GM04504 (cell line): ENCODE measurements around the gene SPANXN5.
"Not testable (repeated sequence)": the region's sequence is repeated elsewhere in the genome, so short reads cannot be mapped to it uniquely, and the experiment has no call there.

Experiments
- DNase-seq: peaks from one replicate; pipeline ENCODE4 v3.0.0-alpha.2; 2012; ENCODE audit warnings: low read depth

The SPANXN5 gene, protein sequence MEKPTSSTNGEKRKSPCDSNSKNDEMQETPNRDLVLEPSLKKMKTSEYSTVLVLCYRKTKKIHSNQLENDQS

DNA sequence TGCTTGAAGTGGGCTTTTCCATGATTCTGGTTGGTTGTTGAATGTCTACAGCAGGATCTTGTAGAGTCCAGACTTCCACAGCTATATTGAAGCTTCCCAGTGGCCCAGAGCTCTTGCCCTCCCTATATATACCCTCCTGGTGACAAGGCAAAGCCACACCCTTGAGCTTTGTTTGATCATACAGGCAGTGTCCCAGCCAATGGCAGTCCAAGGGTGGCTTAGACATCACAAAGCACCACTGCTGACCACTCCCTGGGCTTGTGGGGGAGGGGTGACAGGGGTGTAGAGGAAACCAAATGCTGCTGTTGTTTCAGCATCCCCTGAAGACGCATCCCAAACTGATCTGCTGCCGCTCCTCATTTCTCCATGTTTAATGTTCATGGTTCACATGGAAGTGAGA is at the start of gene SPANXN5:
TSS of gene SPANXN5 (minus strand) at position 101 of the 400 bp plus-strand sequence. CDS start at position 22, 79 bp downstream.
- not testable (repeated sequence) for DNase-seq

DNA sequence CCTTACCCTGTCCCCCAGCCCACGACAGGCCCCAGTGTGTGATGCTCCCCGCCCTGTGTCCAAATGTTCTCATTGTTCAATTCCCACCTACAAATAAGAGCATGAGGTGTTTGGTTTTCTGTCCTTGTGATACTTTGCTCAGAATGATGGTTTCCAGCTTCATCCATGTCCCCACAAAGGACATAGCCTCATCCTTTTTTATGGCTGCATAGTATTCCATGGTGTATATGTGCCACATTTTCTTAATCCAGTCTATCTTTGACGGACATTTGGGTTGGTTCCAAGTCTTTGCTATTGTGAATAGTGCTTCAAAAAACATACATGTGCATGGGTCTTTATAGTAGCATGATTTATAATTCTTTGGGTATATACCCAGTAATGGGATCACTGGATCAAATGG is 46.4 kb upstream of the SPANXN5 start:
- DNase-seq, result not testable (repeated sequence)

DNA sequence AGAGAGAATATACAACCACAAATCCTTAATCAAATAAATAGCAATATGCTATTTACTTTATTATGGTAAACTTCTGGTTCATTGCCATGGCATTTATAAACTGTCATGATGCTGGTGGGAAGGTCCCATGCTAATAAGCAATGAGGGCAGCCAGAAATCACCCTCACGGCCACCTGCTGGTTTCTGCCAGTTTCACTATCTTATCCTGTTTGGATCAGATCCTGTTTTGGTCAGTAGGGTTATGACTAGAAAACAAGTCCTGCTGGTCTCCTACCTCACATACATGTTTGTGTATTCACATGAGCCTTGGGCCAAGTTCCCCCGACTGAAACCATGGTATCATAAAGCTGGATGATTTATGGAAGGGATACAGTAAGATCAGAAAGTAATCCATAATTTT is 41.9 kb upstream of the SPANXN5 start:
- DNase-seq, result no peak

DNA sequence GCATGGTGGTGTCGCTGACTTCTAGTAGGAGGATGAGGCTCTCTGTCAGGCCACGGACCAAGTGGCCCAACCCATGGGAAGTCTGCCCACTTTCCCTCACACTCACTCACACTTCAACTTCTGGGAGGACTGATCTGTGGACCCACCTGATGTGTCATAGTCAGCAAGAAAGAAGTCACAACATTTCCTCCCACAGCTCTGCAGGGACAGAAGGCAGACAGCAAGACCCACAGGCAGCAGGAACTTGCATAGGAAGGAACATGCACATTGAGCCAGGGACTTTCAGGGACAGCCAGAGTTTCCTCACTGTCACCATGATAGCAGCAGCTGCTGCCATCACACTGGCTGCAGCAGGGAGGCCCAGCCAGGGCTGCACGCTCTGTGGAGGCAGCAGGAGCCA is 33.3 kb upstream of the SPANXN5 start:
- DNase-seq, result no peak

DNA sequence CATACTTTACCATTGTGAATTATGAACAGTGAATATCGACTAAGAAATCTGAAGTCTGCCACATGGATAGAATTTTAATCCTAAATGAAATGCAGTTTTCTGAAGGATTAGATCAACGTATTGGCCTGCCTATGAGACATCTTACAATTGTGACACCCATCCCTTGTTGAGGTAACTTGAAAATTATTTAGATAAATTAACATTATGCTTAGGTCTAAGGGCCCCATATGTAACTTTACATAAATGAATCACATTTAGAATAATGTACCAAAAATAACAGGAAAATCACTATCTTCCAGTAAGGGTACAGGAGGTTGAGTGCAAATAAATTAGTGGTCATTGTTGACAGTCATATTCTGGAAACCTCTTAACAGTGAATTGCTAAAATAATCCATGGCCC is 27.4 kb upstream of the SPANXN5 start:
- DNase-seq, result no peak

DNA sequence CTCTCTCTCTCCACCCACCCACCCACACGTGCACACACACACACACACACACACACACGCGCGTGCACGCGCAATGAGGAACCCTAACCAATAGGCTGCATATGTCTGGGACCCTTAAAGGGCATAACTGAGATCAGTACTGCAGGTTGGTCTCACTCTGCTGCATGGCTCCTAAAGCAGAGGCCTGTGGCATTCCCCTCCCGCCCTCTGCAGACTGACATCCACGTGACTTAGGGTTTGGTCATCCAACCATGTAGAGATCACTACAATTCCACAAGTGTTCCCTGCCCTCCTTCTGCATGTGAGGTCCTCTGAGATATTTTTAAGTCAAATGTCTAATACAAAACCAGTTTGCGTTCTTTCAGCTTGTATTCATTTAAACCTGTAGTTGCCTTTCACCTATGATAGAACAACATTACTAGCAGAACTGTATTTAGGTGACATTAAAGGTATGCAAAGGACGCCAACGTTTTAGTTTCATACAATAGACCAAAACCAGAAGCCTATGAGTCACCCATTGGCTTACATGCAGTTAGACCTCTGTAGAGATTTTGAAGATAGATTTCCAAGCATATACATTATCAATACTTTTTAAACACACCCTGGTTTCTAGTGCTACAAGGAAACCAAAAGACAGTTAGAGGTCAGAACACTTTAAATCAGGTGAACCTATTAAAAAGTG is 24.0 kb upstream of the SPANXN5 start:
- no peak for DNase-seq

DNA sequence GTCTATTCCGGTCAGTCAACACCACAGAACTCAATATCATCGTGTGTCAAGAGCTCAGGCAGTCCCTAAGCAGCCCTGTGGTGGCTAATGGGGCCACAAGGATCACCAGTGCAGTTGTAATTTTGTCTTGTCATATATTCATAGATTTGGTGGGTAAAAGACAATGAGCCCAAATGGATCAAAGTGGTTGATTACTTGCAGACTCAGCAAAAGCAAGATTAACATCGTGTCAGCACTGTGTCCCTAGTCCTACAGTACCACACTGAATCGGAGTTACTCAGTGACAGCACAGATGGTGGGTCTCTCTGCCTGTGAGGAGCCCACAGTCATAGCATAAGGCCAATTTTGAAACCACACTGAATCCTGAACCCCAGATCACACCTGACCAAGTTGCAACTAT is 22.6 kb upstream of the SPANXN5 start:
- no peak for DNase-seq

DNA sequence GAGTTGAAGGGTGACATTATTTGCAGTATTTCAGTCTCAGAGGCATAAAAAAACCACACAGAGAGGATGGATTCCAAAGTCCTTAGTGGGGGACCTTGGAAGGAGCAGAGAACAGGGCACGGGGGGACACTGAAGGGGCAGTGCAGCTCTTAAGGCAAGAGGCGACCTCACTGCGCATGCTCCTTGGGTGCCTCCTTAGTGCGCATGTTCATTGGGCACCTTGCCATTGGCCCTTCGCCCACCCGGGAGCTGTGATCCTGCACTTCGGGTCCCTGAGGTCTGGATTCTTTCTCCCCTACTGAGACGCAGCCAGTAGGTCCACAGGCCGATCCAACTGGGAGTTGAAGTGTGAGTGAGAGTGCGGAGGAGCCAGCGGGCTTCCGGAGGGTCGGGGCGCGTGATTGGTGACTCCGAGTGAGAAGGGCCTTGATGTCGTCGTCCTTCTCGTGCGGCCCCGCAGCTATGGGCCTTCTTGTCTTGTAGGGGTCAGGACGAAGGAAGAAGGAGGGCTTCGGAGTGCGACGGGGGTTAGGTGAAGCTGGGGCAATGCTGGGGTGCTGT is 13.9 kb upstream of the SPANXN5 start, which contains the start of gene XAGE5:
TSS of gene XAGE5 (plus strand) at position 223 of the 561 bp plus-strand sequence. CDS start 1,280 bp downstream, outside the sequence.
- DNase-seq, result no peak

DNA sequence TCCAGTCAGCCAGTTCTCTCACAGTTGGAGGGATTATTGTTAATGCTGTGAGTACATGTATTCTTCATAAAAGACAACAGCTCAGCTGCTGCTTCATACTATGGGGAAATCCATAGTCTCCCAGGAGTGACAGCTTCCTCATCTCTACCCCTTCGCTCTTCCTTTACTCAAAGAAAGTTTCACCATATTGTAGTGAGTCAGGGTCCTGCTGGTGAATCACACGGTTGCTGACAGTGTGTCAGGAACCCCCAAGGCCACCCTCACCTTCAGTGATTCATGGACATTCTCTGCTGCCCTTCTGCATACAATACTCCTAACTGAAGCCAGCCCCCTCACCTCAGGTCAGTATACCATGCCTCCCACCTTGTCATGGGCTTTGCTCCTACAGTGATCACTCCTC is 7.6 kb upstream of the SPANXN5 start:
- not testable (repeated sequence) for DNase-seq

DNA sequence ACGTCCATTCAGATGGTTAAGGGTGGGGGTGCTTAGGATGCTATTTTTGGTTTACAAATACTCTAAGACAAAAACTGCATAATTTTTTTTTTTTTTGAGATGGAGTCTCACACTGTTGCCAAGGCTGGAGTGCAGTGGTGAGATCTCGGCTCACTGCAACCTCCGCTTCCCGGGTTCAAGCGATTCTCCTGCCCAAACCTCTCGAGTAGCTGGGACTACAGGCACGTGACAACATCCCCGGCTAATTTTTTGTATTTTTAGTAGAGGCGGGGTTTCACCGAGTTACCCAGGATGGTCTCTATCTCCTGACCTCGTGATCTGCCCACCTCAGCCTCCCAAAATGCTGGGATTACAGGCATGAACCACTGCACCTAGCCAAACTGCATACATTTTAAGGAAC is 23.7 kb downstream of the SPANXN5 start:
- not testable (repeated sequence) for DNase-seq

DNA sequence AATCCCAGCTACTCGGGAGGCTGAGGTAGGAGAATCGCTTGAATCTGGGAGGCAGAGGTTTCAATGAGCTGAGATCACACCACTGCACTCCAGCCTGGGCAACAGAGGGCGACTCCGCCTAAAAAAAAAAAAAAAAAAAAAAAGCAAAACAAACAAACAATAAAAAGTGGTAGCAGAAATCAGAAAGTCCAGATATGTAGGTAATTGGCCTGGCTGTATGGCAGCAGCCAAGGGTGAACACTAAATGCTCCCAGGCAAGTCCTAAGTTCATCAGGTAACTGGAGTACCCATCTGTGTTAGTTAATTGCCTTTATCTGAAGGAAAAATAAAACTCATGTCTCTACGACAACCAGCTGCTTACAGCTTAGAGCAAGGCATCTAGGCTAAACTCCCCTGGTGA is 31.2 kb downstream of the SPANXN5 start:
- not testable (repeated sequence) for DNase-seq

DNA sequence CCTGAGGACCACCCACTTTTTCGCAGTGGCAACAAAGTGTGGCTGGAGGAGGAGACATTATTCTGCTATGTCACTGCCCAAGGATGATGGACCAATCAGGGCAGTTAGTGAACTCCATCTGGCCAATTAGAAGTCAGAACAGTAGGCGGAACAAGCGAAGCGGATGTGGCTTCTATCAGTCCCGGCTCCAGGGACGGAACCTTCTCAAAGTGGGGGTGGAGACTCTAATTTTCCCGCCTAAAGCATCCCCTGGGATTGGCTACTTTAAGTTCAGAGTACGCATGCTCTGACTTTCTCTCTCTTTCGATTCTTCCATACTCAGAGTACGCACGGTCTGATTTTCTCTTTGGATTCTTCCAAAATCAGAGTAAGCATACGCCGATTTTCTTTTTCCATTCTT is 46.3 kb downstream of the SPANXN5 start, which contains the start of gene SSX2B:
TSS of gene SSX2B (plus strand) at position 301 of the 400 bp plus-strand sequence. CDS start 1,429 bp downstream, outside the sequence.
- not testable (repeated sequence) for DNase-seq
